ENCODE measurements around the gene GBX1. TPM values are rescaled to one million over a fixed set of nuclear protein-coding genes. Genes with fewer than 3 reads are reported as not detected.

Gene GBX1
- total and polyA plus RNA-seq, 2 of the 4 experiments (the other 2 are of a cell fraction): not detected

DNA sequence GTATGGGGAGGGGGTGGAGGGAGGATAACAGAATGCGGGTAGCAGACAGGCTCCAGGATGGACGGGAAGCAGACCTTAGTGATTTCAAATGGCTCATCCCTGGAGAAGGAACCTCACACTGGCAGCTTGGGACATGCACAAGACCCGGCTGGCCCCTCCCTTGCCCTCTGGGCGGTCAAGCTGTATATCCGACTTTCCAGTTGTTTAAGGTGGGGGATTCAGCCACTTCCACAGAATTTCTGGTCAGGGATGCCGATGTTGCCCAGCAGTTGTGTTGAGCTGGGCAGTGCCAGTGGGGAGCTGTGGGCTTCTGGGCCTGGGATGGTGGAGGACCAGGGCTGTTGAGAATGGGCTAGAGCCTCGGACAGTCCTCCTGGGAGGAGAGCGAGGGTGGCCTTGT, 38.8 kb downstream of the GBX1 start:
- H3K27ac ChIP-seq (ENCODE audit: insufficient read depth, low read length): no peak overlapping the region
- H3K36me3 ChIP-seq (ENCODE audit: control insufficient read depth, insufficient read depth, low read length): peaks cover 73% of the 10 kb centered on the region
- DNase-seq (no peak), ATAC-seq (ENCODE audit: low read depth) (no peak)
- H2BK15ac ChIP-seq (ENCODE audit: low read depth, low read length): no peak overlapping the region
- H2AFZ ChIP-seq (replicated peaks; ENCODE audit: low read length, poor library complexity): no peak overlapping the region
- no peak overlapping the region for H2AK5ac ChIP-seq (ENCODE audit: low read depth, low read length)
- H4K8ac ChIP-seq (ENCODE audit: low read depth in 2 of 2, low read length in 2 of 2): no peak overlapping the region
- in situ Hi-C loops (cut with MboI; ENCODE audit: low sequenced_read_pairs): loop anchor here (5.0 to 10.0 kb wide), 2 partner anchors 44 to 176 kb away; no protein-coding TSS in a partner anchor
- intact Hi-C loops (cut with micrococcal nuclease): no loop called here
- no peaks in the 10 kb centered on the region for H3K4me1 ChIP-seq (ENCODE audit: control insufficient read depth, insufficient read depth, low read length)
- dilution Hi-C loops (cut with HindIII; ENCODE audit: low sequenced_read_pairs, unreplicated experiment): no loop called here
- no peak overlapping the region for H3K18ac ChIP-seq (ENCODE audit: low read depth, low read length)
- peaks cover 32% of the 10 kb centered on the region for H4K20me1 ChIP-seq (ENCODE audit: insufficient read depth, low read length)
- H2BK5ac ChIP-seq (ENCODE audit: low read depth, low read length, poor library complexity, severe bottlenecking): no peak overlapping the region
- ChIA-PET CTCF (no interaction called here), POLR2A (ENCODE audit: unreplicated experiment) (no interaction called here)
- H3K4me3 ChIP-seq (ENCODE audit: insufficient read depth, low read depth, low read length): no peak overlapping the region
- no peak overlapping the region for H4K5ac ChIP-seq (ENCODE audit: low read depth, low read length)
- BruUV-seq (replicated peaks): no TSS peak
- no peak overlapping the region for H3K23ac ChIP-seq (ENCODE audit: low read depth, low read length)
- H3K79me1 ChIP-seq (ENCODE audit: low read depth in 1 of 2, low read length in 2 of 2): peaks cover 0 to 28% of the 10 kb centered on the region in 2 experiments; a peak in 3 of 4 replicates
- no peaks in the 10 kb centered on the region for H3K27me3 ChIP-seq (ENCODE audit: control insufficient read depth, insufficient read depth, low read length)
- H2AK9ac ChIP-seq (replicated peaks; ENCODE audit: low read depth, low read length, poor library complexity): no peak overlapping the region
- no peak overlapping the region for H2BK20ac ChIP-seq (ENCODE audit: low read depth, low read length)
- H3K4me2 ChIP-seq (ENCODE audit: low read depth, low read length): no peak overlapping the region
- H3K14ac ChIP-seq (replicated peaks; ENCODE audit: low read depth, low read length): no peak overlapping the region
- H2BK120ac ChIP-seq (ENCODE audit: low read depth, low read length): no peak overlapping the region
- TF ChIP-seq MAZ (IDR thresholded peaks at IDR 0.05; ENCODE audit: borderline replicate concordance, low read depth, low read length) (no peak), FOS (IDR thresholded peaks at IDR 0.05; ENCODE audit: low read depth, low read length) (no peak), MXI1 (IDR thresholded peaks at IDR 0.05; ENCODE audit: borderline replicate concordance, low read depth, low read length) (no peak), RCOR1 (IDR thresholded peaks at IDR 0.05; ENCODE audit: insufficient replicate concordance, low read length) (no peak), POLR2A (IDR thresholded peaks at IDR 0.05; ENCODE audit: low read depth, low read length) (no peak), CEBPB (IDR thresholded peaks at IDR 0.05; ENCODE audit: low read depth, low read length) (no peak), ELK1 (IDR thresholded peaks at IDR 0.05; ENCODE audit: borderline replicate concordance, low read depth, low read length) (no peak), BHLHE40 (IDR thresholded peaks at IDR 0.05; ENCODE audit: low read depth, low read length) (no peak), RFX5 (IDR thresholded peaks at IDR 0.05; ENCODE audit: low read depth, low read length) (no peak), MAFK (IDR thresholded peaks at IDR 0.05; ENCODE audit: low read depth, low read length) (no peak), NFE2L2 (IDR thresholded peaks at IDR 0.05; ENCODE audit: low read depth, low read length) (no peak), SMC3 (IDR thresholded peaks at IDR 0.05; ENCODE audit: low read depth, low read length) (no peak), CHD1 (IDR thresholded peaks at IDR 0.05; ENCODE audit: low read depth, low read length) (no peak), RAD21 (IDR thresholded peaks at IDR 0.05; ENCODE audit: low read length) (no peak)
- TF ChIP-seq, protein P1, sequence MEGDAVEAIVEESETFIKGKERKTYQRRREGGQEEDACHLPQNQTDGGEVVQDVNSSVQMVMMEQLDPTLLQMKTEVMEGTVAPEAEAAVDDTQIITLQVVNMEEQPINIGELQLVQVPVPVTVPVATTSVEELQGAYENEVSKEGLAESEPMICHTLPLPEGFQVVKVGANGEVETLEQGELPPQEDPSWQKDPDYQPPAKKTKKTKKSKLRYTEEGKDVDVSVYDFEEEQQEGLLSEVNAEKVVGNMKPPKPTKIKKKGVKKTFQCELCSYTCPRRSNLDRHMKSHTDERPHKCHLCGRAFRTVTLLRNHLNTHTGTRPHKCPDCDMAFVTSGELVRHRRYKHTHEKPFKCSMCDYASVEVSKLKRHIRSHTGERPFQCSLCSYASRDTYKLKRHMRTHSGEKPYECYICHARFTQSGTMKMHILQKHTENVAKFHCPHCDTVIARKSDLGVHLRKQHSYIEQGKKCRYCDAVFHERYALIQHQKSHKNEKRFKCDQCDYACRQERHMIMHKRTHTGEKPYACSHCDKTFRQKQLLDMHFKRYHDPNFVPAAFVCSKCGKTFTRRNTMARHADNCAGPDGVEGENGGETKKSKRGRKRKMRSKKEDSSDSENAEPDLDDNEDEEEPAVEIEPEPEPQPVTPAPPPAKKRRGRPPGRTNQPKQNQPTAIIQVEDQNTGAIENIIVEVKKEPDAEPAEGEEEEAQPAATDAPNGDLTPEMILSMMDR (conservative IDR thresholded peaks at IDR 0.05; ENCODE audit: low read depth, low read length): no peak
- TF ChIP-seq, protein P2, sequence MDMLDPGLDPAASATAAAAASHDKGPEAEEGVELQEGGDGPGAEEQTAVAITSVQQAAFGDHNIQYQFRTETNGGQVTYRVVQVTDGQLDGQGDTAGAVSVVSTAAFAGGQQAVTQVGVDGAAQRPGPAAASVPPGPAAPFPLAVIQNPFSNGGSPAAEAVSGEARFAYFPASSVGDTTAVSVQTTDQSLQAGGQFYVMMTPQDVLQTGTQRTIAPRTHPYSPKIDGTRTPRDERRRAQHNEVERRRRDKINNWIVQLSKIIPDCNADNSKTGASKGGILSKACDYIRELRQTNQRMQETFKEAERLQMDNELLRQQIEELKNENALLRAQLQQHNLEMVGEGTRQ (IDR thresholded peaks at IDR 0.05; ENCODE audit: low read depth, low read length): no peak
- H3K56ac ChIP-seq (ENCODE audit: extremely low read depth, insufficient read depth, low read length): no peak overlapping the region
- H3K9ac ChIP-seq (ENCODE audit: low read depth, low read length): no peak overlapping the region
- H3K9me3 ChIP-seq (ENCODE audit: control insufficient read depth, insufficient read depth, low read length): no peaks in the 10 kb centered on the region
- H4K91ac ChIP-seq (ENCODE audit: insufficient read depth, low read depth, low read length): no peak overlapping the region
- no peak overlapping the region for H3K4ac ChIP-seq (ENCODE audit: low read depth, low read length)
- WGBS, 2 experiments (ENCODE audit: extremely low coverage in 2 of 2, insufficient read length in 1 of 2): no CpG with 5 or more reads among the region's 8 CpGs
- no peaks in the 10 kb centered on the region for H3K9me1 ChIP-seq (ENCODE audit: insufficient read depth, low read length)
